Ovary (tissue), 3 donors: Measurements from ENCODE around the gene STARD9.
"Not testable (repeated sequence)": the region's sequence is repeated elsewhere in the genome, so short reads cannot be mapped to it uniquely, and the experiment has no call there.

Experiments
- POLR2A ChIP-seq: fragments of 450-650 bp; IDR thresholded peaks from one replicate; pipeline ENCODE4 v1.6.1; 2017; ENCODE audit warnings: antibody characterized with exemption, mild to moderate bottlenecking, moderate library complexity
- TF ChIP-seq, protein P1 (sequence below), 3 donors: fragments of 450-650 bp in 2 of 3; fragments of 200-600 bp in 1 of 3; IDR thresholded peaks; one replicate each; pipeline versions ENCODE4 v1.5.1 to v1.8.0; 2016 to 2022; ENCODE audit warnings: antibody characterized with exemption in 3 of 3, mild to moderate bottlenecking in 1 of 3
- donor health status: DM: no; HTN: no; CAD: no.

DNA sequence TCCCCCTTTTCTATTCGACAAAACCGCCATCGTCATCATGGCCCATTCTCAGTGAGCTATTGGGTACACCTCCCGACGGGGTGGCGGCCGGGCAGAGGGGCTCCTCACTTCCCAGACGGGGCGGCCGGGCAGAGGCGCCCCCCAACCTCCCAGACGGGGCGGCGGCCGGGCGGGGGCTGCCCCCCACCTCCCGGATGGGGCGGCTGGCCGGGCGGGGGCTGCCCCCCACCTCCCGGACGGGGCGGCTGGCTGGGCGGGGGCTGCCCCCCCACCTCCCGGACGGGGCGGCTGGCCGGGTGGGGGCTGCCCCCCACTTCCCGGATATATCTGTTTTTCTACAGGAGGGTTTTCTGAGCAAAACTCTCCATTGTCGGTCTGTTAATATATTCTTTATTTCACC, 25.9 kb downstream of the STARD9 start:
- not testable (repeated sequence) for TF ChIP-seq POLR2A
- TF ChIP-seq, protein P1, sequence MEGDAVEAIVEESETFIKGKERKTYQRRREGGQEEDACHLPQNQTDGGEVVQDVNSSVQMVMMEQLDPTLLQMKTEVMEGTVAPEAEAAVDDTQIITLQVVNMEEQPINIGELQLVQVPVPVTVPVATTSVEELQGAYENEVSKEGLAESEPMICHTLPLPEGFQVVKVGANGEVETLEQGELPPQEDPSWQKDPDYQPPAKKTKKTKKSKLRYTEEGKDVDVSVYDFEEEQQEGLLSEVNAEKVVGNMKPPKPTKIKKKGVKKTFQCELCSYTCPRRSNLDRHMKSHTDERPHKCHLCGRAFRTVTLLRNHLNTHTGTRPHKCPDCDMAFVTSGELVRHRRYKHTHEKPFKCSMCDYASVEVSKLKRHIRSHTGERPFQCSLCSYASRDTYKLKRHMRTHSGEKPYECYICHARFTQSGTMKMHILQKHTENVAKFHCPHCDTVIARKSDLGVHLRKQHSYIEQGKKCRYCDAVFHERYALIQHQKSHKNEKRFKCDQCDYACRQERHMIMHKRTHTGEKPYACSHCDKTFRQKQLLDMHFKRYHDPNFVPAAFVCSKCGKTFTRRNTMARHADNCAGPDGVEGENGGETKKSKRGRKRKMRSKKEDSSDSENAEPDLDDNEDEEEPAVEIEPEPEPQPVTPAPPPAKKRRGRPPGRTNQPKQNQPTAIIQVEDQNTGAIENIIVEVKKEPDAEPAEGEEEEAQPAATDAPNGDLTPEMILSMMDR (IDR thresholded peaks at IDR 0.05), result not testable (repeated sequence)
